Measurements from ENCODE around the gene CPNE7.

- TF ChIP-seq POLR2AphosphoS5 (IDR thresholded peaks at IDR 0.05; ENCODE audit: low read depth) (no peak), CTCF (IDR thresholded peaks at IDR 0.05; ENCODE audit: insufficient read depth, low read length) (no peak)
Observed at GRCh38 chr16:89643769-89644300, 68.3 kb downstream of the CPNE7 start.
